Transverse colon (tissue), 4 donors: ENCODE results near the gene GALNT11. TPM values are rescaled to one million over a fixed set of nuclear protein-coding genes. Genes with fewer than 3 reads are reported as not detected.

Source experiments
- DNase-seq: peaks from one replicate; pipeline ENCODE4 v3.0.0-alpha.2; 2019
- H3K27ac ChIP-seq, 4 donors: fragments of 200-600 bp; sonication (generic); 2 replicates each; pipeline ENCODE4 v1.5.1; 2016 to 2018; ENCODE audit warnings: inconsistent platforms in 4 of 4
- H3K27me3 ChIP-seq: fragments of 200-600 bp; sonication (generic); 2 replicates; pipeline ENCODE4 v1.5.1; 2017; ENCODE audit warnings: inconsistent platforms
- H3K36me3 ChIP-seq, 4 donors: fragments of 200-600 bp; sonication (generic); 2 replicates each; pipeline ENCODE4 v1.5.1; 2017 to 2019; ENCODE audit warnings: inconsistent platforms in 4 of 4
- H3K4me1 ChIP-seq, 4 donors: fragments of 200-600 bp; sonication (generic); 2 replicates each; pipeline ENCODE4 v1.5.1; 2017 to 2020; ENCODE audit warnings: inconsistent platforms in 4 of 4
- H3K4me3 ChIP-seq, 4 donors: fragments of 200-600 bp; sonication (generic); 1 replicate in 1 of 4; 2 replicates in 3 of 4; pipeline versions ENCODE4 v1.5.1 to v1.6.1; 2017 to 2019; ENCODE audit warnings: inconsistent platforms in 4 of 4
- H3K9me3 ChIP-seq, 2 donors: fragments of 200-600 bp; sonication (generic); 2 replicates each; pipeline ENCODE4 v1.5.1; 2017 to 2019; ENCODE audit warnings: inconsistent platforms in 2 of 2
- CTCF ChIP-seq, 5 experiments: fragments of 200-600 bp in 3 of 5; fragments of 450-650 bp in 2 of 5; sonication (generic) in 3 of 5; IDR thresholded peaks; 1 replicate in 2 of 5; 2 replicates in 3 of 5; pipeline ENCODE4 v1.5.1; 2016 to 2017; ENCODE audit warnings: antibody characterized with exemption in 5 of 5, inconsistent platforms in 3 of 5, mild to moderate bottlenecking in 2 of 5, moderate library complexity in 1 of 5
- EP300 ChIP-seq: sonication (generic); formaldehyde crosslinking; IDR thresholded peaks from one replicate; pipeline ENCODE4 v1.6.1; 2017; ENCODE audit warnings: antibody characterized with exemption, low read depth
- POLR2A ChIP-seq: fragments of 450-650 bp; IDR thresholded peaks from one replicate; pipeline ENCODE4 v1.6.1; 2016; ENCODE audit warnings: antibody characterized with exemption, mild to moderate bottlenecking, moderate library complexity
- POLR2AphosphoS5 ChIP-seq, 3 donors: sonication (generic); formaldehyde crosslinking; IDR thresholded peaks; one replicate each; pipeline ENCODE4 v1.6.1; 2016; ENCODE audit warnings: antibody characterized with exemption in 3 of 3
- WGBS, 2 donors: methylation state at CpG; one replicate each; pipeline ENCODE4 v1.1.5; 2018; ENCODE audit warnings: low coverage in 1 of 2; 5-methylcytosine and 5-hydroxymethylcytosine counted together
- in situ Hi-C, 4 donors: fragments of 200-750 bp; cut with MboI; loops; one replicate each; pipeline versions ENCODE4 v1.15.0 to v1.15.1; 2017; ENCODE audit warnings: low sequenced_read_pairs in 3 of 4, low pct_ligation_motif_present in 1 of 4, low pct_unique_long_range_greater_than_20kb in 1 of 4
- intact Hi-C: fragments of 100-400 bp; cut with DNase I; formaldehyde crosslinking; loops from one replicate; pipeline ENCODE4 v1.15.1; 2023; ENCODE audit warnings: low total_unique reads
- total RNA-seq, 4 donors: library from RNA; depleted of rRNA; stranded (reverse); fragments of >200 nt; gene quantifications; one replicate each; pipeline ENCODE4 v1.1.0, GENCODE V29; 2016

GALNT11 gene
- total RNA-seq, 4 donors from 2014 or later, result 14.7 to 36.2 (median 24.0) TPM

GRCh38 chr7:152148706-152149105 lies 123.2 kb downstream of the GALNT11 start:
- 89 to 93% methylated on average over 3 to 5 of the region's 5 CpGs for WGBS, 2 donors
- intact Hi-C loops, result loop anchor here (10.0 kb wide), 1 partner anchor 124 kb away; the partner anchor contains the start of gene GALNT11
- Histone ChIP-seq H3K27ac (no peak overlapping the region), H3K4me3 (no peak overlapping the region), H3K27me3 (no peaks in the 10 kb centered on the region), H3K36me3 (peaks cover 0 to 68% (median 31%) of the 10 kb centered on the region in 4 donors), H3K9me3 (no peaks in the 10 kb centered on the region), H3K4me1 (peaks cover 0 to 11% (median 0%) of the 10 kb centered on the region in 4 donors)
- TF ChIP-seq CTCF (IDR thresholded peaks at IDR 0.05) (no peak), POLR2AphosphoS5 (IDR thresholded peaks at IDR 0.05) (no peak), EP300 (no peak), POLR2A (no peak)
- in situ Hi-C loops, result no loop called here
- DNase-seq, result no peak

DNA sequence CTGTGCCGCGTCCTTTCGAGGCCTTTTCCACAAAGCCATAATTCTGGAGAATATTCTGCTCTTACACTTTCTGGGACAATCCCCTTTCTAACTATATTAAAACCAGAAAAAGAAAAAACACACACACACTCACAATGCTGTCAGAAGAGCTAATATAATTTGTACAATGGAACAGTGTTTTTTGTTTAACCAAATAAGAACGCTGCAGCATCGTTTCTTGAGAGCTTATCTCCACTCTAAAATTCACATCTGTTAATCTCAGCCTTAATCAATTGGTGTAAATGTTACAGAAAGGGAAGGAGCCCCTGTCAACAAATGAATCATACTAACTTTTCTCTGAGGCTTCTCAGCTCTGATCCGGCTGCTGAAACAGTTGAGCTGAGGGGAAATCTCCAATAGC lies 123.9 kb downstream of the GALNT11 start:
- in situ Hi-C loops (no loop called here), intact Hi-C loops (loop anchor here (10.0 kb wide), 1 partner anchor 125 kb away; the partner anchor contains the start of gene GALNT11)
- H3K4me3 ChIP-seq, result no peak overlapping the region
- no peak overlapping the region for H3K27ac ChIP-seq
- H3K27me3 ChIP-seq, result no peaks in the 10 kb centered on the region
- H3K9me3 ChIP-seq, result no peaks in the 10 kb centered on the region
- H3K4me1 ChIP-seq, result peaks cover 0 to 11% (median 0%) of the 10 kb centered on the region in 4 donors
- H3K36me3 ChIP-seq, result peaks cover 0 to 75% (median 34%) of the 10 kb centered on the region in 4 donors
- WGBS, 2 donors, result 37 to 74% methylated on average over 2 to 6 of the region's 6 CpGs
- DNase-seq, result no peak
- TF ChIP-seq POLR2A (no peak), CTCF (IDR thresholded peaks at IDR 0.05) (no peak), EP300 (no peak), POLR2AphosphoS5 (IDR thresholded peaks at IDR 0.05) (no peak)

GRCh38 chr7:152152267-152152666 lies 126.8 kb downstream of the GALNT11 start:
- DNase-seq, result no peak
- Histone ChIP-seq H3K4me1 (no peaks in the 10 kb centered on the region), H3K4me3 (no peak overlapping the region), H3K27me3 (no peaks in the 10 kb centered on the region), H3K9me3 (no peaks in the 10 kb centered on the region), H3K36me3 (peaks cover 0 to 83% (median 39%) of the 10 kb centered on the region in 4 donors), H3K27ac (no peak overlapping the region)
- intact Hi-C loops, result no loop called here
- TF ChIP-seq CTCF (IDR thresholded peaks at IDR 0.05) (no peak), POLR2AphosphoS5 (IDR thresholded peaks at IDR 0.05) (no peak), EP300 (no peak), POLR2A (no peak)
- in situ Hi-C loops, result no loop called here
- 60 to 90% methylated on average over 1 to 5 of the region's 5 CpGs for WGBS, 2 donors

DNA sequence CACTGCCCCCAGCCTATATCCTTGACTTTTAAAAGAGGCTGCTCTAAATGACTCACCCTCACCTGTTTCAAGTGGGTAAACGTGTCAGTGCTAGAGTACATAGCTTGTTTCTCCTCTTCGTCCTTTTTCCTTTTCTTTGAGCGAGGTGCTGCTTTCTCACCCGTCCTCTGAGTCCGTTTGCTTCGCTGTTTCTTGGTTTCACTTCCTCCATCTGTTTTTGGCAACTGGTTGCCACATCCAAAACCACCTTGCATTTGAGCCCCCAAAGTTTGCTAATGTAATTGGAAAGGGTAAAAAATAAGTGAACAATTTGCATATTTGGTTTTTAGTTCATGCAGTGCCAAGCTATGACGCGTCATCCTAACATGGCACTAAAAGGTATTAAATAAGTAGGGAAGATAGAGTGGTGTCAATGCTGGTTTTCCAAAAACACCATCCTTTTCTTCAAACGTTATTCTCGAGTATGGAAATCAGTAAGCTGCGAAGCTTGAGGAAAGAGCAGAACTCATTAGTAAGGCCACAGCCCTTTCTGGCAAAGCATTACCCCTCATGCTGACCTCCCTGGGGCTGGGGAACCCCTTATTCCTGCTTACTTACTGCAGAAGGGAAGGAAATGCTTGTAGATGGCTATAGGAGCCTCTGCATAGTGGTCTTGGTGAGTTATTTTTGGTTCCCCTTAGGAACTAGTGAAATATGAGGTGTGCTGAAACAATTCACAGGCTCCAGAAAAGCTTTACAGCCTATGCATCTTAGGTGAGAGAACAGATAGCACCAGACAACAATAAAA lies 133.5 kb downstream of the GALNT11 start:
- peak overlapping the region in 1 of 4 donors; percentile 66 for H3K27ac ChIP-seq
- H3K9me3 ChIP-seq, result no peaks in the 10 kb centered on the region
- H3K4me1 ChIP-seq, result no peaks in the 10 kb centered on the region
- DNase-seq, result peak; percentile 31
- intact Hi-C loops, result no loop called here
- H3K36me3 ChIP-seq, result peaks cover 0 to 80% (median 32%) of the 10 kb centered on the region in 4 donors
- WGBS, 2 donors, result 79 to 84% methylated on average over 6 to 11 of the region's 11 CpGs
- in situ Hi-C loops, result no loop called here
- H3K4me3 ChIP-seq, result no peak overlapping the region
- H3K27me3 ChIP-seq, result no peaks in the 10 kb centered on the region
- TF ChIP-seq POLR2AphosphoS5 (IDR thresholded peaks at IDR 0.05) (no peak), EP300 (no peak), POLR2A (no peak), CTCF (IDR thresholded peaks at IDR 0.05) (no peak)
